ENCODE results near the gene ZNF782.
A peak's percentile ranks its signal among the peaks of the same experiment; 100 is the strongest.
"Not testable (repeated sequence)": the region's sequence is repeated elsewhere in the genome, so short reads cannot be mapped to it uniquely, and the experiment has no call there.

The ZNF782 gene

GRCh38 chr9:96865240-96865639 is 10.9 kb upstream of the ZNF782 start:
- not testable (repeated sequence) for H3K4me1 Mint-ChIP-seq (ENCODE audit: low read depth); H3K27ac Mint-ChIP-seq; H3K4me3 Mint-ChIP-seq; H3K36me3 Mint-ChIP-seq; H3K9me3 Mint-ChIP-seq (ENCODE audit: low read depth); H3K27me3 Mint-ChIP-seq

GRCh38 chr9:96859461-96860198 is 5.3 kb upstream of the ZNF782 start:
- no peak overlapping the region for H3K27ac Mint-ChIP-seq
- H3K4me1 Mint-ChIP-seq (ENCODE audit: low read depth): peaks cover 9% of the 10 kb centered on the region
- no peaks in the 10 kb centered on the region for H3K27me3 Mint-ChIP-seq
- peaks cover 3% of the 10 kb centered on the region for H3K36me3 Mint-ChIP-seq
- no peak overlapping the region for H3K4me3 Mint-ChIP-seq
- H3K9me3 Mint-ChIP-seq (ENCODE audit: low read depth): no peaks in the 10 kb centered on the region

GRCh38 chr9:96858670-96859069 is 4.4 kb upstream of the ZNF782 start:
- no peaks in the 10 kb centered on the region for H3K9me3 Mint-ChIP-seq (ENCODE audit: low read depth)
- H3K4me1 Mint-ChIP-seq (ENCODE audit: low read depth): peaks cover 13% of the 10 kb centered on the region
- no peak overlapping the region for H3K4me3 Mint-ChIP-seq
- no peak overlapping the region for H3K27ac Mint-ChIP-seq
- H3K27me3 Mint-ChIP-seq: no peaks in the 10 kb centered on the region
- H3K36me3 Mint-ChIP-seq: peaks cover 3% of the 10 kb centered on the region

DNA sequence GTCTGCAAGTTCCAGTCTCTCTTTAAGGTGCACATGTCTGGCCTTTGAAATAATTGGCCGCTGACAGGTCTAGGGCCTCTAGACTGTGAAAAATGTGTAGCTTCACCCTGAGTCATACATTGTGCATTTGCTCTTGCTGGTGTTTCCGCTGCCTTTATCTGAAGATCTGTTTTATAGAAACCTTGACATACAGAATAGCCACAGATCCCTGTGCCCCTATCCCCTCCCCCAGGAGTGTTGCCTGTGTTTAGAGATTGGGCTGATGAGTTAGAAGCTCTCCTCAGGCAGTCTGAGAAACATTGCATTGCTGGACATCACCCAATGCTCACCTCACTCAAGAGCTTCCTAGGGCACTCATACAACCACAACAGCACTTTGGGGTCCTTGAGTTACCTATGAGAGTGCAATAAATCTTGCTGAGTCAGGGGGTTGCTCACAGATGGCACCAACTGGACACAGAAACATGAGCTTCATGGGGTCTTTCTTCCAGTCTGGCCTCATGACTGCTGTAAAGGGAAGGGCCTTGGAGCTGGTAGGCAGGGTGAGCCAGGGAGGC is 3.8 kb upstream of the ZNF782 start:
- no peak overlapping the region for H3K4me3 Mint-ChIP-seq
- H3K27ac Mint-ChIP-seq: no peak overlapping the region

GRCh38 chr9:96856363-96857286 is 2.3 kb upstream of the ZNF782 start:
- Mint-ChIP-seq H3K4me3 (no peak overlapping the region), H3K4me1 (ENCODE audit: low read depth) (peaks cover 33% of the 10 kb centered on the region), H3K9me3 (ENCODE audit: low read depth) (no peaks in the 10 kb centered on the region), H3K27ac (no peak overlapping the region), H3K36me3 (peaks cover 3% of the 10 kb centered on the region), H3K27me3 (no peaks in the 10 kb centered on the region)

More for the DNA sequence above, 3.8 kb upstream of the ZNF782 start:
- Mint-ChIP-seq H3K27me3 (no peaks in the 10 kb centered on the region), H3K9me3 (ENCODE audit: low read depth) (no peaks in the 10 kb centered on the region), H3K4me1 (ENCODE audit: low read depth) (peaks cover 18% of the 10 kb centered on the region), H3K36me3 (peaks cover 3% of the 10 kb centered on the region)

GRCh38 chr9:96854651-96855273 is 448 bp upstream of the ZNF782 start:
- peaks cover 42% of the 10 kb centered on the region for H3K4me1 Mint-ChIP-seq (ENCODE audit: low read depth)
- no peaks in the 10 kb centered on the region for H3K27me3 Mint-ChIP-seq
- H3K9me3 Mint-ChIP-seq (ENCODE audit: low read depth): no peaks in the 10 kb centered on the region
- peaks cover 7% of the 10 kb centered on the region for H3K36me3 Mint-ChIP-seq
- H3K4me3 Mint-ChIP-seq: peak overlapping the region; percentile 100
- H3K27ac Mint-ChIP-seq: peak overlapping the region; percentile 99

GRCh38 chr9:96852676-96853075 is 1.6 kb downstream of the ZNF782 start:
- Mint-ChIP-seq H3K27ac (no peak overlapping the region), H3K9me3 (ENCODE audit: low read depth) (no peaks in the 10 kb centered on the region), H3K36me3 (peaks cover 4% of the 10 kb centered on the region), H3K4me3 (peak overlapping the region; percentile 100), H3K27me3 (no peaks in the 10 kb centered on the region), H3K4me1 (ENCODE audit: low read depth) (peaks cover 55% of the 10 kb centered on the region)

- H3K27me3 Mint-ChIP-seq: no peaks in the 10 kb centered on the region
- H3K27ac Mint-ChIP-seq: no peak overlapping the region
- no peak overlapping the region for H3K4me3 Mint-ChIP-seq
- H3K4me1 Mint-ChIP-seq (ENCODE audit: low read depth): peaks cover 34% of the 10 kb centered on the region
- peaks cover 59% of the 10 kb centered on the region for H3K36me3 Mint-ChIP-seq
- H3K9me3 Mint-ChIP-seq (ENCODE audit: low read depth): peaks cover 17% of the 10 kb centered on the region
These were observed 10.3 kb downstream of the ZNF782 start for GRCh38 chr9:96844040-96844439.

- H3K9me3 Mint-ChIP-seq (ENCODE audit: low read depth): peaks cover 59% of the 10 kb centered on the region
- H3K27me3 Mint-ChIP-seq: no peaks in the 10 kb centered on the region
- H3K36me3 Mint-ChIP-seq: peaks cover 65% of the 10 kb centered on the region
These were observed 35.8 kb downstream of the ZNF782 start for GRCh38 chr9:96818533-96818932.

DNA sequence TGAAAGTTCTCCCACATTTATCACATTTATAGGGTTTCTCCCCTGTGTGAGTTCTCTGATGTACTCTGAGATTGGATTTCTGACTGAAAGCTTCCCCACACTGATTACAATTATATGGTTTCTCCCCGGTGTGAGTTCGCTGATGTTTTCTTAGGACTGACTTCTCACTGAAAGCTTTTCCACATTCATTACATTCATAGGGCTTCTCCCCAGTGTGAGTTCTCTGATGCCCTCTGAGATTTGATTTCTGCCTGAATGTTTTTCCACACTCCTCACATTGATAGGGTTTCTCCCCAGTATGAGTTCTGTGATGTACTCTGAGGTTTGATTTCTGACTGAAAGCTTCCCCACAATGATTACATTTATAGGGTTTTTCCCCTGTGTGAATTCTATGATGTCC is 36.3 kb downstream of the ZNF782 start:
- H3K4me3 Mint-ChIP-seq: no peak overlapping the region
- no peaks in the 10 kb centered on the region for H3K27me3 Mint-ChIP-seq
- H3K9me3 Mint-ChIP-seq (ENCODE audit: low read depth): peaks cover 59% of the 10 kb centered on the region
- H3K36me3 Mint-ChIP-seq: peaks cover 63% of the 10 kb centered on the region
- H3K27ac Mint-ChIP-seq: no peak overlapping the region
- no peaks in the 10 kb centered on the region for H3K4me1 Mint-ChIP-seq (ENCODE audit: low read depth)

More at GRCh38 chr9:96818533-96818932, 35.8 kb downstream of the ZNF782 start:
- no peaks in the 10 kb centered on the region for H3K4me1 Mint-ChIP-seq (ENCODE audit: low read depth)
- no peak overlapping the region for H3K27ac Mint-ChIP-seq
- H3K4me3 Mint-ChIP-seq: no peak overlapping the region

DNA sequence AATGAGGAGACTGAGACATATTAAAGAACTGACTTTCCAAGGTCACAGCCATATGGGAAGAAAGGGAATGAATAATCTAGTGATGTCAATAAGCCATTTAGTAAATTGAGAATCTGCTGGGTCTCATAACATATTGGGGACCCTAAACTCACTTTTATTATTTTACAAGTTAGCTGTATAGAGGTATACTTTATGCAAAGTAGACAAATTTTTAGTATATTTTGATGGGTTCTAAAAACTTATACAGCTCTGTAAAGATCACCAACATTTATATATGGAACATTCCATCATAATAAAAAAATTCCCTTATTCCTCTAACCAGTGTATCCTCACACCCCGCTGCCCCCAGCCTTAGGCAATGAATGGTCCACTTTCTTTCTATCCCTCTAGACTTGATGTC is 40.7 kb downstream of the ZNF782 start:
- H3K27ac Mint-ChIP-seq: no peak overlapping the region
- H3K27me3 Mint-ChIP-seq: no peaks in the 10 kb centered on the region
- no peaks in the 10 kb centered on the region for H3K4me1 Mint-ChIP-seq (ENCODE audit: low read depth)
- no peak overlapping the region for H3K4me3 Mint-ChIP-seq
- H3K9me3 Mint-ChIP-seq (ENCODE audit: low read depth): peaks cover 57% of the 10 kb centered on the region
- H3K36me3 Mint-ChIP-seq: peaks cover 46% of the 10 kb centered on the region

DNA sequence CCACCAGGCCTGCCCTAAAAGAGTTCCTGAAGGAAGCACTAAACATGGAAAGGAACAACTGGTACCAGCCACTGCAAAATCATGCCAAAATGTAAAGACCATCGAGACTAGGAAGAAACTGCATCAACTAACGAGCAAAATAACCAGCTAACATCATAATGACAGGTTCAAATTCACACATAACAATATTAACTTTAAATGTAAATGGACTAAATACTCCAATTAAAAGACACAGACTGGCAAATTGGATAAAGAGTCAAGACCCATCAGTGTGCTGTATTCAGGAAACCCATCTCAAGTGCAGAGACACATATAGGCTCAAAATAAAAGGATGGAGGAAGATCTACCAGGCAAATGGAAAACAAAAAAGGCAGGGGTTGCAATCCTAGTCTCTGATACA is 55.4 kb downstream of the ZNF782 start:
- H3K4me1 Mint-ChIP-seq (ENCODE audit: low read depth); H3K27ac Mint-ChIP-seq; H3K27me3 Mint-ChIP-seq; H3K4me3 Mint-ChIP-seq: not testable (repeated sequence)
- peaks cover 41% of the 10 kb centered on the region for H3K36me3 Mint-ChIP-seq
- peaks cover 10% of the 10 kb centered on the region for H3K9me3 Mint-ChIP-seq (ENCODE audit: low read depth)

DNA sequence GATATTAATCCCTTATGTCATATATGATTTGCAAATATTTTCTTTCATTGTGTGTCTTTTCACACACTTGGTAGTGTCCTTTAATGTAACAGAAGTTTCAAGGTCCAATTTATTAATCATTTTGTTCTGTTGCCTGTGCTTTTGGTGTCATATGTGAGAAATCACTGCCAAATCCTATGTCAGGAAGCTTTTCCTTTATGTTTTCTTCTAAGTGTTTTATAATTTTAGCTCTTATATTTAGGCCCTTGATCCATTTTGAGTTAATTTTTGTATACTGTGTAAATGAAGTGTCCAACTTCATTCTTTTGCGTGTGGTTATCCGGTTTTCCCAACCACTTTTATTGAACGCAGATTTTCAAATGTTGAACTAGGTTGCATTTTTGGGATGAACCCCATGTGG is 70.3 kb downstream of the ZNF782 start:
- Mint-ChIP-seq H3K36me3 (peaks cover 17% of the 10 kb centered on the region), H3K4me3 (no peak overlapping the region), H3K9me3 (ENCODE audit: low read depth) (peaks cover 18% of the 10 kb centered on the region), H3K4me1 (ENCODE audit: low read depth) (peaks cover 16% of the 10 kb centered on the region), H3K27ac (no peak overlapping the region), H3K27me3 (no peaks in the 10 kb centered on the region)

DNA sequence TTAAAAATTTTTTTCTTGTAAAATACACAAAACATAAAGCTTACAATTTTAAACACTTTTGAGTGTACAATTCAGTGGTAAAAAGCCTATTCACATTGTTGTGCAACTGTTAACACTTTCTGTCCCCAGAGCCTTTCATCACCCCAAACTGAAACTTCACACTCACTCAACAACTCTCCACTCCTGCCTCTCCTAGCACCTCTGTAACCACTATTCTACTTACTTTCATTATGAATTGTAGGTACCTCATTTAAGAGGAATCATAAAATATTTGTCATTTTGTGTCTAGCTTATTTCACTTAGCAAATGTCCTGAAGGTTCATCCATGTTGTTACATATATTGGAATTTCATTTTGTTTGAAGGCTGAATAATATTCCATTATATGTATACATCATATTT is 72.1 kb downstream of the ZNF782 start:
- peaks cover 10% of the 10 kb centered on the region for H3K36me3 Mint-ChIP-seq
- H3K4me3 Mint-ChIP-seq: no peak overlapping the region
- no peak overlapping the region for H3K27ac Mint-ChIP-seq
- H3K27me3 Mint-ChIP-seq: no peaks in the 10 kb centered on the region
- peaks cover 10% of the 10 kb centered on the region for H3K9me3 Mint-ChIP-seq (ENCODE audit: low read depth)
- peaks cover 25% of the 10 kb centered on the region for H3K4me1 Mint-ChIP-seq (ENCODE audit: low read depth)

DNA sequence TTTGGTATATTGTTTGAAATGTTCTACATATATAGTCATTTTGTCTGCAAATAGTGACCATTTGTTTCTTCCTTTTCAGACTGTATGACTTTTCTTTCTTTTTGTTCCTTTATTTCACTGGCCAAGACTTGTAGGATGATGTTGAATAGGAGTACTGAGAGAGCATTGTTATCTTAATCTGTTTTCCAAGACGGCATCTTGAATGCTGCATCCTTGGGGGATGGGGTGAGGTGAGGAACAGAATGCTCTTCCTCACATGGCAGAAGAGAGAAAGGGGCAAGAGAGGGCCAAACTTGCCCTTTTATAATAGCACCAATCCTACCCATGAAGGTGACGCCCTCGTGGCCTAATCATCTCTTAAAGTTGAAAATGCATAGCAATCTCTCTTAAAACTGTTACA is 72.8 kb downstream of the ZNF782 start:
- Mint-ChIP-seq H3K36me3 (peaks cover 7% of the 10 kb centered on the region), H3K27ac (no peak overlapping the region), H3K4me3 (no peak overlapping the region), H3K9me3 (ENCODE audit: low read depth) (peaks cover 10% of the 10 kb centered on the region), H3K27me3 (no peaks in the 10 kb centered on the region), H3K4me1 (ENCODE audit: low read depth) (peaks cover 32% of the 10 kb centered on the region)

Data from activated naive CD8-positive, alpha-beta T cell (primary cell).